T-helper 2 cell treated with Interferon-gamma antibody and Interleukin-4, amounts not matched to agents 5 μg/mL and 100 μg/mL, for 36 hours (primary cell): ENCODE measurements around the gene HYAL3.
A peak's percentile ranks its signal among the peaks of the same experiment; 100 is the strongest.

Experiments used
- DNase-seq: peaks from one replicate; pipeline ENCODE4 v3.0.0; 2021; ENCODE audit warnings: low spot score
- H3K27ac Mint-ChIP-seq: one replicate; pipeline ENCODE4 v1.8.0; 2021; ENCODE audit warnings: mild to moderate bottlenecking, mixed read lengths
- H3K27me3 Mint-ChIP-seq: one replicate; pipeline ENCODE4 v1.8.0; 2021; ENCODE audit warnings: low read depth, mixed read lengths
- H3K36me3 Mint-ChIP-seq: one replicate; pipeline ENCODE4 v1.8.0; 2021; ENCODE audit warnings: low read depth, mixed read lengths
- H3K4me1 Mint-ChIP-seq: one replicate; pipeline ENCODE4 v1.8.0; 2021; ENCODE audit warnings: low read depth, mixed read lengths
- H3K4me3 Mint-ChIP-seq: one replicate; pipeline ENCODE4 v1.8.0; 2022; ENCODE audit warnings: mild to moderate bottlenecking, moderate library complexity, mixed read lengths
- H3K9me3 Mint-ChIP-seq: one replicate; pipeline ENCODE4 v1.8.0; 2021; ENCODE audit warnings: mixed read lengths

The HYAL3 gene

GRCh38 chr3:50337175-50337861 lies 38.1 kb upstream of the HYAL3 start:
- Mint-ChIP-seq H3K4me1 (peaks cover 48% of the 10 kb centered on the region), H3K9me3 (no peaks in the 10 kb centered on the region), H3K27ac (peak overlapping the region; percentile 97), H3K36me3 (peaks cover 68% of the 10 kb centered on the region), H3K4me3 (peak overlapping the region; percentile 96), H3K27me3 (no peaks in the 10 kb centered on the region)
- DNase-seq: peak; percentile 99

- no peaks in the 10 kb centered on the region for H3K9me3 Mint-ChIP-seq
- H3K4me1 Mint-ChIP-seq: peaks cover 42% of the 10 kb centered on the region
- no peak for DNase-seq
Measured at GRCh38 chr3:50336452-50337174, 37.4 kb upstream of the HYAL3 start.

GRCh38 chr3:50334339-50335075 lies 35.3 kb upstream of the HYAL3 start:
- peaks cover 84% of the 10 kb centered on the region for H3K36me3 Mint-ChIP-seq
- H3K27ac Mint-ChIP-seq: peak overlapping the region; percentile 85
- H3K9me3 Mint-ChIP-seq: no peaks in the 10 kb centered on the region
- H3K4me1 Mint-ChIP-seq: peaks cover 34% of the 10 kb centered on the region
- no peaks in the 10 kb centered on the region for H3K27me3 Mint-ChIP-seq
- peak overlapping the region; percentile 68 for H3K4me3 Mint-ChIP-seq
- DNase-seq: no peak

More at GRCh38 chr3:50336452-50337174, 37.4 kb upstream of the HYAL3 start:
- Mint-ChIP-seq H3K27me3 (no peaks in the 10 kb centered on the region), H3K36me3 (peaks cover 74% of the 10 kb centered on the region), H3K27ac (peak overlapping the region; percentile 97), H3K4me3 (peak overlapping the region; percentile 96)

- Mint-ChIP-seq H3K27me3 (no peaks in the 10 kb centered on the region), H3K27ac (peak overlapping the region; percentile 85), H3K4me3 (peak overlapping the region; percentile 68), H3K4me1 (peaks cover 31% of the 10 kb centered on the region), H3K9me3 (no peaks in the 10 kb centered on the region), H3K36me3 (peaks cover 79% of the 10 kb centered on the region)
- no peak for DNase-seq
Measured at GRCh38 chr3:50333744-50334328, 34.6 kb upstream of the HYAL3 start.

DNA sequence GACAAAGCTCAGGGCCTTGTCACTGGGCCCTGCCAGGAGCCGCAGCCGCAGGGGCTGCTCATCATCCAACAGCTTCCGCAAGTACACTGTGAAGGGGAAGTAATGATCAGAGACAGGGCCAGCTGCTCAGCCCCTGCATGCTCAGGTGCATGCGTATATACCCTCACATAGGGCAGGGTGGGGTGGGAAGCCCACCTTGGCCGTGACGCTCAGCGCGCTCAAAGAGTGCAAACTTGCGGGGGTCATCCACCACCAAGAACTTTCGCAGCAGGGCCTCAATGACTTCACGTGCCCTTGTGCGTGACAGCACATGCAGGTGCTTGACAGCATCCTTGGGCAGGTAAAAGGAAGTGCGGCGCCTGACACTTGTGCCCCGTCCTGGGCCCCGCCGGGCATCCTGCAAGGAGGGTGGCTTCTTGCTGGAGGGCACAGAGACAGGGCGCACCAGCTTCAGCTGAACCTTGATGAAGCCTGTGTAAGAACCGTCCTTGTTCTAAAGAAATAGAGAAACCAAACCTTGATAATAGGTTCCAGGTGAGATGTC lies 32.2 kb upstream of the HYAL3 start:
- Mint-ChIP-seq H3K27me3 (no peaks in the 10 kb centered on the region), H3K9me3 (no peaks in the 10 kb centered on the region), H3K36me3 (peaks cover 64% of the 10 kb centered on the region), H3K4me1 (peaks cover 36% of the 10 kb centered on the region), H3K4me3 (no peak overlapping the region), H3K27ac (no peak overlapping the region)
- no peak for DNase-seq

DNA sequence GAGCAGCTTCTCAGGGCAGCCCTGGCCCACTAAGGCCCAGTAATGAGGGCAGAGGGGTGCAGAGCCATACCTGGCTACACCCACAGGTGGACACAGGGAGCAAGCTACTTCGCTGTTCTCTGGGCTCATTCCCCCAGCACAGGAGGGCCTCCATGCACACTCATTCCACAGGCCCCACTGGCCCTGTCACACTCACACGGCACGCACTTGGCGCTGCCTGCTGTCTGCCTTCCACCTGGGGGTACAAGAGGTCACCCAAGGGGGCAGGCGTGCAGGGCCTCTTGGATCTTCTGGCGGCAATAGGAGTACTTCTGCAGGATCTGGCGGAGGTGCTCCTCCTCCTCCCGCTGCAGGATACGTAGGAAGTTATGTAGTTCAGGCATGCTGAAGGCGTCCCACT lies 31.1 kb upstream of the HYAL3 start:
- peaks cover 53% of the 10 kb centered on the region for H3K36me3 Mint-ChIP-seq
- no peaks in the 10 kb centered on the region for H3K27me3 Mint-ChIP-seq
- DNase-seq: no peak
- H3K4me1 Mint-ChIP-seq: peaks cover 28% of the 10 kb centered on the region
- no peaks in the 10 kb centered on the region for H3K9me3 Mint-ChIP-seq
- no peak overlapping the region for H3K27ac Mint-ChIP-seq
- H3K4me3 Mint-ChIP-seq: no peak overlapping the region

GRCh38 chr3:50327943-50328691 lies 28.9 kb upstream of the HYAL3 start, which contains the start of gene TUSC2:
Gene TUSC2, minus strand, starts transcription at chr3:50328223. Its CDS starts 124 bp downstream, at chr3:50328099.
- Mint-ChIP-seq H3K4me1 (peaks cover 12% of the 10 kb centered on the region), H3K36me3 (peaks cover 36% of the 10 kb centered on the region), H3K4me3 (peak within 1 kb of the TSS; percentile 90)

GRCh38 chr3:50327129-50327528 lies 27.9 kb upstream of the HYAL3 start:
- Mint-ChIP-seq H3K36me3 (peaks cover 29% of the 10 kb centered on the region), H3K27me3 (no peaks in the 10 kb centered on the region), H3K9me3 (no peaks in the 10 kb centered on the region), H3K27ac (peak overlapping the region; percentile 69), H3K4me3 (peak overlapping the region; percentile 90), H3K4me1 (peaks cover 12% of the 10 kb centered on the region)
- no peak for DNase-seq

More at GRCh38 chr3:50327943-50328691, 28.9 kb upstream of the HYAL3 start, which contains the start of gene TUSC2:
- Mint-ChIP-seq H3K9me3 (no peaks in the 10 kb centered on the region), H3K27me3 (no peaks in the 10 kb centered on the region), H3K27ac (peak within 1 kb of the TSS; percentile 89)
- DNase-seq: peak; percentile 95

GRCh38 chr3:50326182-50326541 lies 27.0 kb upstream of the HYAL3 start:
- DNase-seq: no peak
- Mint-ChIP-seq H3K4me3 (no peak overlapping the region), H3K27ac (peak overlapping the region; percentile 26), H3K4me1 (peaks cover 12% of the 10 kb centered on the region), H3K36me3 (peaks cover 21% of the 10 kb centered on the region), H3K27me3 (no peaks in the 10 kb centered on the region), H3K9me3 (no peaks in the 10 kb centered on the region)

DNA sequence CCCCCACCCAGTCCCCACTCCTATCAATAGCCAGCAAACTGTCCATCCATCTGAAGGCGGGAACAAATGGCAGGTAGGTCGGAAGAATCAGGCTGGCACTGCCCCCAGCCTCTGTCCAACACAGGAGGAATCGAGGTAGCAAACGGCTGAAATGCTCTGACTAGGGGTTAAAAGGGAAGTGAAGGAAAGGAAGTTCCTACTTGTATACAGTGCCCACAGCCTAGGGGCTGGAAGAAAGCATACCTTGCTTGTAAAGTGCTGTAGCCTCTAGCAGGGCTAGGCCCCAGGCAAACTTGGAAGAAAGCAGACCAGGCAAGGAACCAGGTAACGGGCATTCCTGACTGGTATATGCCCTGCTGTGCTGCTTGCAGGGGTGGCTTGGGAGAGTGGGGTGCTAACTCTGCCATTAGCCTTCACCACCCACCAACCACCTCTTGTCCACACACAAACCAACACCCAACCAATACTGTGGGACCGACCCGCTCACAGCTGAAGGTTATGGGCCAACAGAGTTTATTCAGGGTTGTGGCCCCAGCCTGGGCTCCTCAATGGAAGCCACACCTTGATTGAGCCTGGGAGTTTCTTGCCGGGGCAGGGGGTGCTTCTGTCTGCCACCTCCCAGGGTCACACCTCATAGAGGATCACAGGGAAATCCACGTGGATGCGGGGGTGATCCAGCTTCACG lies 26.4 kb upstream of the HYAL3 start:
- Mint-ChIP-seq H3K36me3 (peaks cover 16% of the 10 kb centered on the region), H3K27me3 (no peaks in the 10 kb centered on the region), H3K4me3 (peak overlapping the region; percentile 18), H3K9me3 (no peaks in the 10 kb centered on the region), H3K27ac (no peak overlapping the region), H3K4me1 (peaks cover 13% of the 10 kb centered on the region)
- no peak for DNase-seq

GRCh38 chr3:50325113-50325480 lies 25.9 kb upstream of the HYAL3 start:
- Mint-ChIP-seq H3K27ac (peak overlapping the region; percentile 27), H3K27me3 (no peaks in the 10 kb centered on the region), H3K36me3 (peaks cover 12% of the 10 kb centered on the region), H3K9me3 (no peaks in the 10 kb centered on the region), H3K4me1 (peaks cover 19% of the 10 kb centered on the region), H3K4me3 (no peak overlapping the region)
- DNase-seq: no peak

DNA sequence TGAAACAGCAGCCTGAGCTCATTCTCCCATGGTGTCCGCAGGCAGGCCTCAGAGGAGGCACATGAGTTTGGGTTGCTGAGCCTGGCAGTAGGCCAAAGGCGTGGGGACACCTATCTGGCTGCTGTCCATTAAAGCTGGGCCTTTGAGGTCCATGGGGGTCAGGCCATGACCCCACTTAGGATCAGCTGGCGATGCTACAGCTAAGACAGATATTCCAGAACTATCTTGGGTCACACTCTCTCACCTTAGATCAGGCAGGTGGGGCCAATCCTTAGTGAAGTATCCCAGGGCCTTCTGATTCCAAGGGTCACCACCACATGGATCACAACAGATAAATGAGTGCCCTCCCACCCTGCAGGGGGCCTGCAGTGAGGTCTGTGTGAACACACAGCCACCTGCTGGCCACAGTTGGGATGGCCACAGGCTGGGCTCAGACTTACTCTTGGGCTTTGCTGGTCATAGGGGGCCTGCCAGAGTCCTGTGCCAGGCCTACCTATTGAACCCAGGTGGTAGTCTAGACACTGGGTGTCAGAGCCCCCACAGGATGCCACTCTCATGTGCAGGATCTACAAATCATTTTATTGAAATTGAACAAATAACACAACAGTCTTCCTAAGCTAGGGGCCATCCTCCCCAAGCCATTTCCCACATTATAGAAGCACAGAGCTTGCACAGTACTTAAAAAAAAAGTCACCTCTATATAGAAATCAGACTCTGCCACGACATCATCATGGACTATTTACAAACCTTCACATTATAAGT lies 25.3 kb upstream of the HYAL3 start:
- Mint-ChIP-seq H3K36me3 (peaks cover 7% of the 10 kb centered on the region), H3K4me1 (peaks cover 19% of the 10 kb centered on the region), H3K27me3 (no peaks in the 10 kb centered on the region), H3K4me3 (peak overlapping the region; percentile 8), H3K27ac (peak overlapping the region; percentile 27), H3K9me3 (no peaks in the 10 kb centered on the region)
- DNase-seq: peak; percentile 53
